ENCODE data around the gene SEPTIN8.
A peak's percentile ranks its signal among the peaks of the same experiment; 100 is the strongest.

The SEPTIN8 gene

DNA sequence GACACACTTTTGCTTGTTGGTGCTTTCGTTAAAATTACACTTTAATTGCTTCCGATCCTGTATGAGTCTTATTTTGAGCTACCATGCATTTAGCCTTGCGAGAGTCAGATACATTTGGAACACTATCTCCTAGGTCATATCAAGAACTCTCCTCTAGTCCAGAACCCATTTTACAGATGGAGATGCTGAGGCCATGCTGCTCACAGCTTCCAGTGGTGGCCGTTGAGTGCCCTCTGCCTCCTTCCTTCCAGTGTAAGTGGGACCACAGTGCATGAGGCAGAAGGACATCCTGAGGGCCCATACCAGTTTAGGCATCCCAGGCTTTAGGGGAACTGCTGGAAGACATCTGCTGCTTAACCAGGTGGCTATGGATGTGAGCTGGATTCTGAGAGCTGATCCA is 22.9 kb downstream of the SEPTIN8 start:
- Histone ChIP-seq H3K36me3 (ENCODE audit: control insufficient read depth, insufficient read depth, low read length) (peaks cover 12% of the 10 kb centered on the region), H3K27ac (ENCODE audit: low read depth, low read length) (no peak overlapping the region), H3K9me3 (ENCODE audit: control insufficient read depth, insufficient read depth, low read length) (no peaks in the 10 kb centered on the region)

DNA sequence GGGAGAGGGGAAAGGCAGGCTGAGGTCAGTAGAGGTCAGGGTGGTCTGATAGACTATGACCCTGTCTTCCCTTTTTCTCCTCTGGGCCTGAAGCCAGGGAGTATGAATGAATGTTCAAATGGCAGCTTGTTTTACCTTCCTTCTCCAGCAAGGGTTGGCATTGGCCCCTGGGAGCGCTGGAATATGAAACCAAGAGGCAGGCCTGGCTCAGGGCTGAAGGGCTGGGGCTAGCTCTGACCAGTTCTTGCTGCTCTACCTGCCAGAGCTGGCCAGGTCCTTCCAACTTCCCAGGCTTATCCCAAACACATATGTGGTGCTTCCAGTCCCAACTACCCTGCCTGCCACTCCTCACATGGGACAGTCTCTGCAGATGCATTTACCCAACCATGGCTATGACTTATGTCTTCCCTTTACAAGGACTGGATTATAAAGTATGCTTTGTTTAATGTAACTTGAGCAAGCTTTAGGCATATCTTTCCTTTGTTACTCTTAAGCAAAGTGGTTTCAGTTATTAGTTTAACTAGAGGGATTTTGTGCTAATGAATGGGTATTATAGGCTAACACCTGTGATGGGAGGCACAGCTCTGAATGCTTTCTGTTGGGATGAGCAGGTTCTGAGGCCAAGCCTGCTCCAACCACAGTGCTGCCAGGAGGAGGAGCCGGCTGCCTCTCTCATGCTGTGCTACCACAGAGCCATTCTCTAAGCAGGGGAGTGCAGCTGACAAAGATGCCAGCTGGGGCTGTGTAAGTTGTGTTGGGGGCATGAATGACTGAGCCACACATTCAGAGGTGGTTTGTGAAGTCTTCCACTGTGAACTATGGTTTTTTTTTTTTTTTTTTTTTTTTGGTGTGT is 23.7 kb downstream of the SEPTIN8 start:
- Histone ChIP-seq H3K36me3 (ENCODE audit: control insufficient read depth, insufficient read depth, low read length) (peaks cover 8% of the 10 kb centered on the region), H3K4me3 (ENCODE audit: low read depth, low read length) (no peak overlapping the region), H3K9ac (ENCODE audit: low read depth, low read length) (no peak overlapping the region), H3K4me1 (ENCODE audit: control insufficient read depth, insufficient read depth, low read length) (peaks cover 8% of the 10 kb centered on the region), H3K27me3 (ENCODE audit: control insufficient read depth, insufficient read depth, low read length) (peaks cover 24% of the 10 kb centered on the region), H3K9me3 (ENCODE audit: control insufficient read depth, insufficient read depth, low read length) (no peaks in the 10 kb centered on the region), H3K27ac (ENCODE audit: low read depth, low read length) (no peak overlapping the region)

More for the DNA sequence above, 22.9 kb downstream of the SEPTIN8 start:
- Histone ChIP-seq H3K4me1 (ENCODE audit: control insufficient read depth, insufficient read depth, low read length) (peaks cover 8% of the 10 kb centered on the region), H3K27me3 (ENCODE audit: control insufficient read depth, insufficient read depth, low read length) (peaks cover 16% of the 10 kb centered on the region), H3K9ac (ENCODE audit: low read depth, low read length) (no peak overlapping the region), H3K4me3 (ENCODE audit: low read depth, low read length) (no peak overlapping the region)

DNA sequence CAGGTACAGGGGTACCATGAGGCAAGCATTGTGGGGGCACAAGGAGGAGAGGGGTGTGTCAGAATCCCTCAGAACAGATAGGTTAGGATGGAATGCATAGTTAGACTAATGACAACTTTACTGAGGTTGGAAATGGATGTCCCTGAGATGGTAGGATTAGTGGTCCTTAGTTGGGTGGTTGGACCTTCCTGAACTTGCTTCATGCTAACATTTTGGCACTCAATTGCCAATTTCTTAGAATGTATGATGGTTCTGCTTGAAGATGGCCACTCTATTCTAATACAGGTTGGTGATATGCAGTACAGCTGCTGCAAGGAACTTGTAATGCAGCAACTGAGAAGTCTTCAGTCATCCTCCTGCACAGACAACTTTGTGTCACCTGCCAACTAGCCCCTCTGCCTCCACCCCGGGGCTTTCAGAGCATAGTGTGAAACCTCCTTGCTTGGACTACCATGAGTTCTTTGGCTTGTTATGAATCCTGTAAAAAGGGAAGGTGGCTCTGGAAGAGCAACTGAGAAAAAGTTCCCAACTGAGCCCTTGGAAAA is 24.4 kb downstream of the SEPTIN8 start:
- Histone ChIP-seq H3K9me3 (ENCODE audit: control insufficient read depth, insufficient read depth, low read length) (no peaks in the 10 kb centered on the region), H3K4me1 (ENCODE audit: control insufficient read depth, insufficient read depth, low read length) (peaks cover 8% of the 10 kb centered on the region), H3K27ac (ENCODE audit: low read depth, low read length) (no peak overlapping the region), H3K27me3 (ENCODE audit: control insufficient read depth, insufficient read depth, low read length) (peaks cover 31% of the 10 kb centered on the region), H3K36me3 (ENCODE audit: control insufficient read depth, insufficient read depth, low read length) (peaks cover 3% of the 10 kb centered on the region), H3K9ac (ENCODE audit: low read depth, low read length) (no peak overlapping the region), H3K4me3 (ENCODE audit: low read depth, low read length) (no peak overlapping the region)

DNA sequence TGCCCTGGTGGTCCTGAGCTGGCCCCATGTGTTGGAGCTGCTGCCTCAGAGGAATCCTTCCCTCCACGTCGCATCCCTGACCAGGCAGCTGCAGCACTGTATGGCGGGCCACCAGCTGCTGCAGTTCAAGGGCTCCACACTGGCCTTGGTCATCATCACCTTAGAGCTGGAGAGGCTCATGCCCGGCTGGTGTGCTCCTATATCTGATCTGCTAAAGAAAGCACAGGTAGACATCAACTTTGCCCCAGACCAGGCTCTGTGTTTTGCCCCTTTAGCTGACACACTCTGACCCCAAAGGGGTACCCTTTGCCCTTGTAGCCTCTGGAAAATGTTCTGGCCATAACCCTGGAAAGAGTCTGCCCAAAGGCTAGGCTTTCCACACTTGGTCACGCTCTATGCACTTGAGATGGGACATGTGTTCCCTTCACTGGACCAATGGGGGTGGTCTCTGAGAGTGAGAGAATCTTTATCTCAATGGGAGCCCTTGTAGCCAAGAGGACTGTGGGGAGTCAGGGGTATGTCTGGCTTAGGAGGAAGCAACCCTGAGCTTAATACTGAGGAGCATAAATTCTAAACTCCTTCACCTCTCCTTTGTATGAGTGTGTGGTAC is 25.0 kb downstream of the SEPTIN8 start:
- H3K9me3 ChIP-seq (ENCODE audit: control insufficient read depth, insufficient read depth, low read length), result no peaks in the 10 kb centered on the region
- H3K27me3 ChIP-seq (ENCODE audit: control insufficient read depth, insufficient read depth, low read length), result peaks cover 36% of the 10 kb centered on the region
- H3K36me3 ChIP-seq (ENCODE audit: control insufficient read depth, insufficient read depth, low read length), result no peaks in the 10 kb centered on the region
- no peak overlapping the region for H3K27ac ChIP-seq (ENCODE audit: low read depth, low read length)
- no peak overlapping the region for H3K9ac ChIP-seq (ENCODE audit: low read depth, low read length)
- H3K4me1 ChIP-seq (ENCODE audit: control insufficient read depth, insufficient read depth, low read length), result peaks cover 8% of the 10 kb centered on the region
- no peak overlapping the region for H3K4me3 ChIP-seq (ENCODE audit: low read depth, low read length)

DNA sequence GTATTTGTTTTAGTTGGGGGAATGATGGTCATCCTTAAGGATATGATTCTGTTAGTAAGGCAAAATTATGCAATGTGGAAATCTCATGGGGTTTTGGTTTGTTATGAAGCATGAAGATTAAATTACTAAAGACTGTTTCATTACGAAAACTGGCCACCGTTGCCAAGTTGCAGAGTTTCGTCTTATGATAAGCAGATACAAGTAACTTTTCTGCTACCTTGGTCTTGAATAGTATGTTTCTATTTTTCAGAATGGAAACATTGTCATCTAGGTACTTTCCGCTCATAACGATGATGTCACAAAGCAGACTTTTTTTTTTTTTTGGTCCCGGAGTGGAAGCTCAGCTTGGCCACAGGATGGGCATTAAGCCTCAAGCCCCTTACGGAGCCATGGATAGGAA is 25.6 kb downstream of the SEPTIN8 start:
- H3K27me3 ChIP-seq (ENCODE audit: control insufficient read depth, insufficient read depth, low read length), result peaks cover 43% of the 10 kb centered on the region
- H3K4me1 ChIP-seq (ENCODE audit: control insufficient read depth, insufficient read depth, low read length), result peaks cover 8% of the 10 kb centered on the region
- H3K36me3 ChIP-seq (ENCODE audit: control insufficient read depth, insufficient read depth, low read length), result no peaks in the 10 kb centered on the region
- no peaks in the 10 kb centered on the region for H3K9me3 ChIP-seq (ENCODE audit: control insufficient read depth, insufficient read depth, low read length)
- H3K27ac ChIP-seq (ENCODE audit: low read depth, low read length), result no peak overlapping the region
- H3K9ac ChIP-seq (ENCODE audit: low read depth, low read length), result no peak overlapping the region
- no peak overlapping the region for H3K4me3 ChIP-seq (ENCODE audit: low read depth, low read length)

DNA sequence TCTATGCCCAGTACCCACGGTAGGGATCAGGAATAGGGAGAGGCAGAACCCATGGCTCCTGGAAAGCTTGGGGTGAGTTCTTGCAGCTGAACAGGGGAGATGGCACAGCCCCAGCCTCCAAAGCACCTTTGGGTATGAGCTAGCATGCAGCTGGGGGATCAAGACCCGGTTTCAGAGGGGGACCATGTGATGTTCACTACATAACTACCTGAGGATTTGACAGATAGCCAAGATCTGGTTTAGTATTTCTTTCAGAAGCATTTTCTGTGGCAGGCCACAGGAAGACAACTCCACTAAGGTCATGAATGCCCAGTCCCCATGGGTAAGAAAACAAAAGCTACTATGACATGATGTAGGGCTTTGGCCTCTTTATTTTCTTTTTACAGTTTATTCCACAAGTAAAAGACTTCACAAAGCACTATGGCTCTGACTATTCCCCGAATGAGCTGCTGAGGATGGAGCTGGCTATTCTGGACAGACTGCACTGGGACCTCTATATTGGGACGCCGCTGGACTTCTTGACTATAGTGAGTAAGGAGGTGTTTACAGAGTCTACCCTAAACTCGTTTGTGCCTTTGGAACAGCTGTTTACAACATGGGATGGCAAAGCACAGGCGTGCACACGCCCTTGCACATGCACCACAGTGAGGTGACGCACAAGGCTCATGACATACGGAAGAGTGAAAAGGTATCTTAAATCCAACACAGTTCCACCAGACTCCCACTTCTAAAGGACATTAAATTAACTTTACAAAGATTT is 26.4 kb downstream of the SEPTIN8 start:
- H3K4me3 ChIP-seq (ENCODE audit: low read depth, low read length), result no peak overlapping the region
- peaks cover 8% of the 10 kb centered on the region for H3K4me1 ChIP-seq (ENCODE audit: control insufficient read depth, insufficient read depth, low read length)
- H3K9me3 ChIP-seq (ENCODE audit: control insufficient read depth, insufficient read depth, low read length), result no peaks in the 10 kb centered on the region
- no peak overlapping the region for H3K27ac ChIP-seq (ENCODE audit: low read depth, low read length)
- no peak overlapping the region for H3K9ac ChIP-seq (ENCODE audit: low read depth, low read length)
- H3K36me3 ChIP-seq (ENCODE audit: control insufficient read depth, insufficient read depth, low read length), result no peaks in the 10 kb centered on the region
- H3K27me3 ChIP-seq (ENCODE audit: control insufficient read depth, insufficient read depth, low read length), result peaks cover 51% of the 10 kb centered on the region

DNA sequence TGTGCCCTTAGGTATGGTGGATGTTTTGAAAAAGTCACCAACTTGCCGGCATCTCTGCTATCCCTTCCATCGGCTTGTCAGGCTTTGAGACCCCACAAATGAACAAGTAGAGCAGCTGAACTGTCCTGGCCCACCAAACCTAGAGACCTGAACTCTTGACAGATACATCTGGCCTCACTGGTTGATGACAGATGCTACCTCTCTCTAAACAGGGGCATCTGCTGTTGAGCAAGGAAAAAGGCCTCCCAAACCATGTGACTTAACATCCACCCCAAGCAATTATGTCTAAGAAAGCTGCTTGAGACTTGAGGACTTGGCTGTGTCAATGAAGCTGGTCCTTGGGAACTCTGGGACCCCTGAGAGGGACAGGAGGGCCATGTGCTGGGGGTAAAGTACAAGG is 27.5 kb downstream of the SEPTIN8 start:
- Histone ChIP-seq H3K27me3 (ENCODE audit: control insufficient read depth, insufficient read depth, low read length) (peaks cover 55% of the 10 kb centered on the region), H3K4me3 (ENCODE audit: low read depth, low read length) (no peak overlapping the region), H3K36me3 (ENCODE audit: control insufficient read depth, insufficient read depth, low read length) (no peaks in the 10 kb centered on the region), H3K27ac (ENCODE audit: low read depth, low read length) (no peak overlapping the region), H3K9me3 (ENCODE audit: control insufficient read depth, insufficient read depth, low read length) (no peaks in the 10 kb centered on the region), H3K4me1 (ENCODE audit: control insufficient read depth, insufficient read depth, low read length) (peaks cover under 1% of the 10 kb centered on the region; the same call in 1 of the 2 replicates), H3K9ac (ENCODE audit: low read depth, low read length) (no peak overlapping the region)

DNA sequence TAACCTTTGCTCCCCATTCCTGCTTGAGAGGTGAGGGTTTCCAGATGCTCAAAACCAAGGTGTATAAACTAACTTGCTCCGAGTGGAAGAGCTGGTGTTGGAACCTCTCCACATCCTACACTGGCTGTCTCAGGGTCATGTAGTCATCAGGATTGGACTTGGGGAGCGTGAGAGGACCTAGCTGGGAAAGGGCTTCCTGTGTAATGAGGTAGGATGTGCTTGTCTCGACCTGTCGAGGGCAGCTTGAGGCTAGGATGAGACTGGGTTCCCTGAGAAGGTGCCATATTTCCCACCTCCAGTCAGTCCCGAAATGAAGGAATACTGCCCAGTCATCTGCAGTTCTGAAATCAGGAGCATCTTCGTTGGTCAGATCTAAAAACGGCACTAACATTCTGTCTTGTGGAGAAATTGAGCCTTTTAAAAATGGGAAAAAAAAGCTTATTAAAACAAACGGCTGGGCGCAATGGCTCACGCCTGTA is 28.5 kb downstream of the SEPTIN8 start:
- no peak overlapping the region for H3K4me3 ChIP-seq (ENCODE audit: low read depth, low read length)
- peaks cover 55% of the 10 kb centered on the region for H3K27me3 ChIP-seq (ENCODE audit: control insufficient read depth, insufficient read depth, low read length)
- H3K36me3 ChIP-seq (ENCODE audit: control insufficient read depth, insufficient read depth, low read length), result no peaks in the 10 kb centered on the region
- H3K27ac ChIP-seq (ENCODE audit: low read depth, low read length), result no peak overlapping the region
- H3K9ac ChIP-seq (ENCODE audit: low read depth, low read length), result no peak overlapping the region
- no peaks in the 10 kb centered on the region for H3K9me3 ChIP-seq (ENCODE audit: control insufficient read depth, insufficient read depth, low read length)
- no peaks in the 10 kb centered on the region for H3K4me1 ChIP-seq (ENCODE audit: control insufficient read depth, insufficient read depth, low read length)

DNA sequence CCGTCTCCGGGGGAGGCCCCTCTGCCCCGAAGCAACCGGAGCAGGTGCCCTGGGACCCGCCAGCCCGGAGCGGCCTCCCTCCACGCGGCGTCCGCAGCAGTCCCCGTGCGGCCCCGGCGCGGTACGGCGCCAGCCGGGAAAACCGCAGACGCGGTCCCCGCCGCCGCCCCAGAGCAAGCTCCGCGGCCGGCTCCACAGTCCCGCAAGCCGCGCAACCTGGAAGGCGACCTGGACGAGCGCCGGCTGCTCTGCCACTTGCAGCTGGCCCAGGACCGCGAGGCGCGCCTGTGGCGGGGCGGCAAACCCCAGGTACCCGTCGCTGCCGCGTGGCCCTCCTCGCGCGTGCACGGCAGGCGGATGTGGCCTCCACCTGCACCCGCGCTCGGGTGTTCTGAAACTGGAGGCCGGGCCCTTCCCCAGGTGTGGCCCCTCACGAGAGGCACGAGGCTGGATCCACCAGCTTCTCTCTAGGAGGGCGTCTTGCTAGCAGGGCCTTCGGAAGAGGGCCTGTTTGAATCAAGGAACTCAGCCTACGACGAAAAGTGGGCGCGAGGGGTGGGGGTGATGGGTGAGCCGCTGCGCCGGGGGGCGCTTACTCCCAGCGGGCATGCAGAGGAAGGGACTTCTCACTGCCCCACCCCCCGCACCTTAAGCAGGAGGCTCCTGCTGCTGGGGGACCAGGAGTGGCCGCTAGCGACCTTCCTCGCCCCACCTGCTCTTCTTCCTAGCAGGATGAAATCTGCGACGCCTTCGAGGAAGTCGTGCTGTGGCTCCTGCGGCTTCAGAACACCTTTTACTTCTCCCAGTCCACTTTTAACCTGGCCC is 29.2 kb downstream of the SEPTIN8 start:
- Histone ChIP-seq H3K9me3 (ENCODE audit: control insufficient read depth, insufficient read depth, low read length) (no peaks in the 10 kb centered on the region), H3K4me3 (ENCODE audit: low read depth, low read length) (peak overlapping the region; percentile 62), H3K9ac (ENCODE audit: low read depth, low read length) (no peak overlapping the region), H3K27me3 (ENCODE audit: control insufficient read depth, insufficient read depth, low read length) (peaks cover 55% of the 10 kb centered on the region), H3K4me1 (ENCODE audit: control insufficient read depth, insufficient read depth, low read length) (no peaks in the 10 kb centered on the region), H3K27ac (ENCODE audit: low read depth, low read length) (no peak overlapping the region), H3K36me3 (ENCODE audit: control insufficient read depth, insufficient read depth, low read length) (no peaks in the 10 kb centered on the region)

DNA sequence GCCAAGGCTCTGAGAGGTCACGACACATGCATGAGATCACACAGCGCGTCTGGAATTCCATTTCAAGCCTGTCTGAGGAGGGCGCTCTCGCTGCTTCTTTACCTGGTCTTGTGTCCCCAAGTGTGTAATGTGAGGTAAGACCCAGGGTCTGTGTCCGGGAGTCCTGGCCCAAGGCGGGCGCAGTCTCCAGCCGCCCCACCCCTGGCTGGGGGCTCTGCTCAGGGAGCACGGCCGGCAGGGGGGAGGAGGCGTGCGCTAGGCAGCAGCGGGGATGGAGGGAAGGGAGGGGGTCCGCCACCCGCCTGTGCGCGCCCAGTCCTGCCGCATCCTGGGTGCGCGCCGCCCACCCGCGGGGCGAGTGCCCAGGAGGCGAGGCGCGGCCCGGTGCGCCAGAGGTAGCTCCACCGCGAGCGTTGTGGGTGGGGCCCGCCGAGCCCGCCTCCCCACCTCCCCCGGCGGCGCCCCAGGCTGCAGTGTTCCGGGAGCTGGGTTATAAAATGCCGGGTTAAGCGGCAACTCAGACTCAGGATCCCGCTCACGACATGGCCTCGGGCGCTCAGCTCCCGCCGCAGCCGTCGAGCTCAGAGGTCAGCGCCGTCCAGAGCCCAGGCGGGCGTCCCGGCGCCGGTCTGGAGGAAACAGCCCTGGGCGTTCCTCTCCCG is 30.0 kb downstream of the SEPTIN8 start, which contains the start of gene CCNI2:
Gene CCNI2, plus strand, starts transcription at position 473 of the 662 bp plus-strand sequence. Its CDS starts 70 bp downstream, at position 543.
- Histone ChIP-seq H3K27ac (ENCODE audit: low read depth, low read length) (no peak within 1 kb of the TSS), H3K36me3 (ENCODE audit: control insufficient read depth, insufficient read depth, low read length) (no peaks in the 10 kb centered on the region), H3K4me3 (ENCODE audit: low read depth, low read length) (peak within 1 kb of the TSS; percentile 62), H3K9me3 (ENCODE audit: control insufficient read depth, insufficient read depth, low read length) (no peaks in the 10 kb centered on the region), H3K9ac (ENCODE audit: low read depth, low read length) (no peak within 1 kb of the TSS), H3K4me1 (ENCODE audit: control insufficient read depth, insufficient read depth, low read length) (no peaks in the 10 kb centered on the region), H3K27me3 (ENCODE audit: control insufficient read depth, insufficient read depth, low read length) (peaks cover 55% of the 10 kb centered on the region)
